GM10847 (cell line): ENCODE measurements around the gene PTAR1.

ENCODE experiments used
- POLR2A ChIP-seq: IDR thresholded peaks from 2 replicates; pipeline ENCODE4 v1.6.1; 2011; ENCODE audit not compliant: insufficient read length; ENCODE audit errors: extremely low read depth

Gene PTAR1

DNA sequence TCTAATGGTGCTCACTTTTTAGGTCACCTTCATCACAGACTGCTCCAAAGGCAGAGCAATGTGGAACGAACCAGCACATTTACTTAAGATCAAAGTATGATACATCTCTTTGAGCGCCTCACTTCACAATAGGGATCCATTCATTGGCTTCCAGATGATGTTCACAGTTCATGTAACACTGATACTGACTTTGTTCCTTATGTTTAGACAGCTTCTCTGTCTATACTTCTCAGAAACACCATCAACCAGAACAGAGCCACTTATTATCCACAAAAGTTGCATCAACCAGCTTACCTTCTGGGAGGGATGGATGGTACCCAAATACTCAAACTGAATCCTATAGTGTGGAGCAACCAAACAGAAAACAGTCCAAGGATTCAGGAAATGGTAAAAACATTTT, 4.6 kb downstream of the PTAR1 start:
- no peak for TF ChIP-seq POLR2A

DNA sequence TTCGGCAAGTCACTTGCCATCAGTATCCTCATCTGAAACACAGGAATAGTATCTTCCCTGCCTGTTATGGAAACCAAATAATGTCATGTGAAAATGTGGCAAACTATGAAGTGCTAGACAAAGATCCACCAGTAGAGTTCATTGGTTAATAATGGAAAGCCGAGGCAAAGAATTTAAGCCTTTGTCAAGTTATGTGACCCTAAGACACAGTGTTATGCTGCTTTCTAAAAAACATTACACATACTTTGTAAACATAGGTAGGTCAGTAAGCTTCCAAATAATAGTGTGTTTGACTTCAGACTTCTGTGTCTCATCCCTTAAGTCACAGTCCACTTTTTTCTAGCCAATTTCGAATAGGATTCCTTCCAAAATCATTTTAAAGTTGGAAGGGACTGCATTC, 6.0 kb downstream of the PTAR1 start:
- no peak for TF ChIP-seq POLR2A

DNA sequence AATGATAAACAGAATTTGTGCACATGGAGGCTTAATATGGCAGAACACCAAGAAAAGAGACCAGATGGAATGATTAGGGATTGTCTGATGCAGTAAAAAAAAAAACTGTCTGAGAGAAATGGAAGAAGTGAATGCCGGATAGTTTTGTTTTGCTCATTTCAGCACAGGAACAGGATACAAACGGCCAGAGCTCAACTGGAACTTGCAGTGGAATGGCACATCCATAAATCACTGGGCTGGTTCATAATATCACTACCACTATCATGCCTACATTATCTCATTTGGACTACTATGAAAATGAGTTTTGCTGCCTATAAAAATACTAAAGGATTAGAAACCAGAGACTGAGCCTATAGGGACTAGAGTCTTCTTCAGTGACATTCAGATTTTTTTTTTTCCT, 9.7 kb downstream of the PTAR1 start:
- TF ChIP-seq POLR2A = no peak

DNA sequence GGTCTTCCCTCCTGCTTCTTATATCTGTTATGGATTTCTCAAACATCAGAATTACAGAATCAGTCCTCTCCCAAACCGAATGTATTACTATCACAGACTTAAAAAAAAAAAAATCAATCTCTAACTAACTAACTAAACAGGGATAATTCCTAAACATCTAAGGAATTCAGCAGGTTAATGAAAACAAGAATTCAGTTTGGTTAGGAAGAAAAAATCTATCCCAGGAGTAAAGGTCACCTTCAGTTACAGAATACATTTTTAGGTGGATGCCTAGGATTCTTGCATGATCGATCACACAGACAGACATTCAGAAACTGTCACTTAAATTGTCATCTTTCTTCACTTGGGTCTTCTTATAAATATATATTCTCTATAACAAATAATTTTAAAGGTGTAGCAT, 11.5 kb downstream of the PTAR1 start:
- TF ChIP-seq POLR2A = no peak

DNA sequence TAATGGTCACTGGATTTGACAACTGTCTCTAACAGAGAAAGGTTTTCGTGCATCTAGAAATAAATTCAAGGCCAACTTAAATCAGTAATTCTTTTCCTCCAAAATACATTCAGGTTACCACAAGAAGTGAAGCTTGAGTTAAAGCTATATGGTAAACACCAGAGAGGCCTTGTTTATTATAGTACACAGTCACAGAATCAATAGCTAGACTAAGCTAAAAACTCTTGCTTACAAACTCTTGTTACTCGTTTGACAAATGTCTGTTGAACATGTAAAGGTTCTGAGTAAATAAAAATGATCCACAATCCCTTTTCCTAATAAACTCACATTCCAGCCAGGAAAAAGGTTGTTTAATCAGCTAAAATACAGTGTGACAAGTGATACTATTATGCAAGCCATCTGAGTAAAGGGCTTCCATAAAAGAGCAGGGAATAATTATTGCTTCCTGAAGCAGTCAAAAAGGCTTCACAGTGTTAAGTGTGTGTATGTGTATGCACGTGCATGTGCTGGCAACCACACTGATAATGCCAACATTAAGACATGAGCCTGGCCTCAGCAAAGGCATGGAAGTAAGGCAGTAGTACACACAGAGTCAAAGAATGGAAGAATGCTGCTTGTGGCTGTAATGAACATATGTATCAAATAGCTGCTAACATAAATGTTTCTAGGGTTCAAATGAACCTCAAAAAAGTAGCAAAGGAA, 12.8 kb downstream of the PTAR1 start:
- no peak for TF ChIP-seq POLR2A

DNA sequence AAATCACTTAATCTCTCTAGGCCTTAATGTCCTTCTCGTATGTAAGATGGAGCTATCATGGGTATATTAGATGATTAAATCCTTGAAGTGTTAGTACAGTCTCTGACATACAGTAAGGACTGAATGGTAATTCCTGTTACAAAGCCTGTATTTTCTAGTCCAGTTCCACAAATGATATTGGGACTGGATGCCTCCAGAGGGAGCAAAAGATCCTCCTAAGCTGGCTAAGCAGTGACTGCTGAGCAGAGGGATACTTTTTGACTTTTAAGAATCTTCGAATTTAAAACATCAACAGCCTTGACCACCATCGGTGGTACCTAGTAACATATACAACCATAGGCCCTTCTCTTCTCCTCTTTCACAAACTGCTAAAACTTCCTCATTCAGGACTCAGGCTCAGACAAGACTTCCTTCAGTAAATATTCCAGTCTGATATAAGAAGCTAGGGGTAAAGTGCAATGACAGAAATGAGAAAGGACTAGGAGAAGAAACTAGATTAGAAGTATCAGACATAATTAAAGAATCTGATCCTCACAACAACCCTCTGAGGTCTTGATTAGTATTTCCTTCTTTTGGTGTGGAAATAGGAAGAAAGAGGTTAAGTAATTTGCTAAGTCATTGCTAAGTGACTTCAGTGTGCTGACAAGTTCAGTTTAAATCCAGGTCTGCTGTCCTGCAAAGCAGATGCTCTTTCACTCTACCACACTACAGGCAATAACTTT, 13.9 kb downstream of the PTAR1 start:
- TF ChIP-seq POLR2A = no peak

DNA sequence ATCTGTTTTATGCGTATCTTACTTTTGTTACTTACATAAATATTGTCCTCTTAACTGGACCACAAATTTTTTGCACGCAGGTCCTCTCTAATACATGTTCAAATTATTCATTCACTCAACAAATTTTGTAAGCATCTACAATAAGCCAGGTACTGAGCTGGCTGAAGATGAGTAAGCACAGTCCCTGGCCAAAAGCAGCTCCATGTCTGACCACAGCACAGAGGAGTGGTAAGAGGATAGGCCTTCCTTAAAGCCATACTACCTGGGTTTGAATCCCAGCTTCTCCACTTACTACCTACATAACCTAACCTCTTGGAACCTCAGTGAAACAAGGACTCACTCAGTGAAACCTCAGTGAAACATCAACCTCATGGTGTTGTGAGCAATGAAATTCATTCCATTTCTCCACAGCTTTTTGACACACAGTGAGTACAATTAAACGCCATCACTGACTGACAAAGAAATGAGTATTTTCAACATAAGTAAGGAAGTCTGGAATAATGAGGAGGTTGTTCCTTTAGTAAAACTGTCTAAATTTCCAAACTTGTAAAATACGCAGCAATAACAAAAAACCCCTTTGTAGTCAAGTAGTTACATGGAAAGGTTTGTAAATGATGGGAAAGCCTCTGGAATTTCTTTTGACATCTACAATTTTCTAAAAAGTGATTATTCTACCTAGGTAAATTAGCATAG, 15.0 kb downstream of the PTAR1 start:
- no peak for TF ChIP-seq POLR2A

DNA sequence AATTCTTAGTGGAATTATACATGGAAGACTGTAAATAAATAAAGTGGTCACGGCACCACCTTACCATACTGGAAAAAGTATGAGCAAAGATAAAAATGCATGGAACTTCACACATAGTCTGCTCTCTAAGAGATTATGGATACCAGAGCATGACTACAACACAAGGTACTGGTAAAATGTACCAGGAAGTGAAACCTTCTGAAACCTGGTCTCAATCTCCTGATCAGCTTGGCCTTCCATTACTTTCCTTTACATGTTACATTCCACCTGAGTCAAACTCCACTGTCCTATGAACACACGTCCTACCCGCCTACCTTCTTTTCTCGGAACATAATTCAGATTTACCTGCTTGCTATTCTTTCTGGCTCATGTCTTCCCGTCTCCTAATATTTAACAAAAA, 15.9 kb downstream of the PTAR1 start:
- TF ChIP-seq POLR2A = no peak

DNA sequence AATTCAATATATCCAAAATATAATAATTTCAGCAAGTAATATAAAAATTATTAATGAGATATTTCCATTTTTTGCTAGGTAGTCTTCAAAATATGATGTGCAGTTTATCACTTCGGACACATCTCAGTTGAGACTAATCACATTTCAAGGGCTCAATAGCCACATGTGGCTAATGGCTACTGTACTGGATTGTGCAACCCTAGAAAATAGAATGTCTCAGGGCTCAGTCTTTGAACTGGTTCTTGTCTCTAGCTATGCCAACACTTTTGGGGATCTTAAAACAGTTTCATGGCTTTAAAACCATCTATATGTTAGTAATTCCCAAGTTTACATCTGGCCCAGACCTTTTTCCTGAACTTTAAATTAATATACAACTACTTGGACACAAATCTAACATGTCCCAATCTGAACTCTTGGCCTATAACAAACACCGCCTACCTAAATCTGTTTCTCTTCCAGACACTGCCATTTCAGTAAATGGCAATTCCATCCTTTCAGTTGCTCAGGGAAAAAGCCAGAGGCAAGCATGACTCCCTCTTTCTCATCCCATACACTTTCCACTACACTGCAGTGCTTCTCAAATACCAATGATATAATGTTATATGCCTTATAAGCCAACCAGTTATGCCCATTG, 18.8 kb downstream of the PTAR1 start:
- TF ChIP-seq POLR2A = no peak

DNA sequence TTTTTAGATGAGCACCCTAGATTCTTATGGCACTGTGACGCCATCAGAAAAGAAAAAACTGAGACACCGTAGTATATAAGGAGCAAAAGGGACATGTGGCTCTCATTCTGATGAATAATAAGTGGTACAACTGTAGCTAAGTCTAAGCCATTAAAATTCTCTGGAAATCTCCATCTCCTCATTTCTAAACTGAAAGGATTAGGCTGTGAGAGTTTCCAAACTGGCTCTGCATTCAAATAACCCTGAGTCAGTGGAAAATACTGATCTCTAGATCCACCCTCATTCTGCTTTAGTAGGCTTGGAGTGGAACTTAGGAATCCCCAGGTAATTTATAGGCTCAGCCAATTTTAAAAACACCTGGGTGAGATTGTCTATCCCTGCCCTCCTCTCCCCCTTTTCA, 28.5 kb downstream of the PTAR1 start:
- no peak for TF ChIP-seq POLR2A

DNA sequence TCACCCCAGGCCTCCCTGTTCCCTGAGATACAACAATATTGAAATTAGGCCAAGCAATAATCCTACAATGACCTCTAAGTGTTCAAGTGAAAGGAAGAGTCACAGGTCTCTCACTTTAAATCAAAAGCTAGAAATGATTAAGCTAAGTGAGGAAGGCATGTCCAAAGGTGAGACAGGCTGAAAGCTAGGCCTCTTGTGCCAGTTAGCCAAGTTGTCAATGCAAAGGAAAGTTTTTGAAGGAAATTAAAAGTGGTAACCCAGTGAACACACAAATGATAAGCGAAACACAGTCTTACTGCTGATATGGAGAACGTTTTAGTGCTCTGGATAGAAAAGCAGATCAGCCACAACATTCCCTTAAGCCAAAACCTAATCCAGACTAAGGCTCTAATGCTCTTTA, 39.8 kb downstream of the PTAR1 start:
- TF ChIP-seq POLR2A = no peak

DNA sequence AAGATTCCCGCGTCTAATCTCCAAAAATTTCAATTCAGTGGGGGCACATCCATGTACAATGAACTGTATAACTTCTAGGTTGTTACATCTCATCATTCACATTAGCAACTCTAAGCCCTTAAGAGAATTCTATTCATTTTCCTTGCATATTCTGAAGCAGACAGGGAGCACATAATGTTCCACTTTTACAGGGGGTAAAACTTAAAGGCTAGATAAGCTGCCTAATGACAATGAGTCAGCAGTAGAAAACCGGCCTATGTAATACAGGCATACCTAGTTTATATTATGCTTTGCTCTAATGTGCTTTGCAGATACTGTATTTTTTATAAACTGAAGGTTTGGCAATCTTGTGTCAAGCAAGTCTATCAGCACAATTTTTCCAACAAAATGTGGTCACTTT, 40.4 kb downstream of the PTAR1 start:
- TF ChIP-seq POLR2A = no peak

DNA sequence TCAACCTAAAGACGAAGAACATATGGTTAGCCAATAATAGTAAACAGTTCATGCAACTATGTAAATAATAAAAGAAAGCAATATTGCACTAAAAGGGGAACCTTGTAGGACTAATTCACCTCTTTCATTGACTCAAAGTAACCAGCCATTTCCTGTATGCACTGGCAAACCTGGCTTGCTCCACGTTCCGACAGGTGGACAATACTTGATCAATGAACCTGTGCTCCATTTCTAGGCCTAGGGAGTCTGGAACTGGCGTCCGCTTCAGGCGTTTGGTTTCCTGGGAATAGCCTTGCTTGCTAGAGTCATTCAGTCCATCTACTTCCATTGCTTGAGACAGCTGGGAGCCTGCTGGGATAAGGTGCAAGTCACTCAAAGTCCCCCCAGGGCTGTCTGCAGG, 41.6 kb downstream of the PTAR1 start:
- TF ChIP-seq POLR2A = no peak

DNA sequence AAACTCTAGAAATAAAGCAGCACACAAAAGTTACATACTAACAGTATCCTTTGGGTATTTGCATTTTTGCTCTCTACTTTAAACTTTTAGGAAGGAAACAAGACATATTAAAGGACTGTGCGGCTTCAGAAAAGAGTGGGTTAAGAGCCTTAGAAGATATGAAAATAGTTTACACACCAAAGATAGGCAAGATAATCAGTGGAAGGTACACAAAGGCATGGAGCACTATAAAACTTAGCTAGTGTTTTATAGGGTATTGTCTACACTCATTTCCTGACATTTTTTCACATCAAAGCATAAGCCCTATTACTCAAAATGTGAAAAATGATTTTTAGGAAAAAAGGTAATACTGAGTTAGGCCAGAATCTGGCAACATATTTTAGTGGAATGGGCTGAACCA, 44.0 kb downstream of the PTAR1 start:
- TF ChIP-seq POLR2A = no peak

DNA sequence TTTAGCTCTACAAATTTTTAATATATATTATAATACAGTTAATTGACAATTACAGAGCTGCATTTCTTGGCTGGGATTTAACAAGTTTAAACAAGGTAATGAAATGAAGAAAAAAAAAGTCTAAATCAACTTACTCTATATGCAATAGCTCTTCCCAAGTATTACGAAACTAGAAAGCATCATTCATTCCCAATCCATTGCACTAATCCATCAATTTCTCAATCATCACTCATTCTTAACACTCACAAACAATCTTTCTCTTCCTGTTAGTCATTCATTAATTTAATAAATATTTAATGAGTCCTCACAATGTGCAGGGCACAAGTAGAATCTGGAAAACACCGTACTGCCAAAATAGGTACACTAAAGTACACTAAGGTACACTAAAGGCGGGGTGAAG, 44.7 kb downstream of the PTAR1 start:
- TF ChIP-seq POLR2A = no peak

DNA sequence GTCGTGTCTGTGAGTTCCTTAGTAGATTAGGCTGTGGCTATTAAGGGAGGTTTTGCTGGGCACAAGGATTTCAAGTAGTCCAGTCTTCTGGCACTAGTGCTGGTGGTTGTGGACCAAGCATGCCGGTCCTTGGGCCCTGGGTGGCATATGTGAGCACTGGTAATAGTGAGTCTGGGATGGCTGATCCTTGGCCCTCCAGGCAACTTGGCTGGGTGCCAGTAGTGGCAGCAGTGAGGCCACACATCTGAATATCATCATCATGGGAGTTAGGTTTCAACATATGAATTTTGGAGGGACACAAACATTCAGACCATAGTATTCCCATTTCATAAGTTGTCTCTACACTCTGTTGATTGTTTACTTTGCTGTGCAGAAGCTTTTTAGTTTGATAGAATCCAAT, 62.3 kb downstream of the PTAR1 start:
- no peak for TF ChIP-seq POLR2A

DNA sequence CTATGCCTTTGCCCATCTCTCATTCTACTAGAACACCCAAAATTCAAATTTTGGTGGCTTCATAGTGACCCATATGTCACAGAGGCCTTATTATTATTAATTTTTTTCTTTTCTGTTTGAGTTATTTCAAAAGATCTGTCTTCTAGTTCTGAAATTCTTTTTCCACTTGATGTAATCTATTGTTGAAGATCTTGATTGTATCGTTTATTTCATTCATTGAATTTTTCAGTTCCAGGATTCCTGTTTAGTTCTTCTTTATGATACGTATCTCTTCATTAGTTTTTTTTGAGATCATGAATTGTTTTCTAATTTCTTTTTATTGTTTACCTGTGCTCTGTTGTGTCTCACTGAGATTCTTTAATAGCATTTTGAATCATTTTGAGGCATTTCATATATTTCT, 63.0 kb downstream of the PTAR1 start:
- no peak for TF ChIP-seq POLR2A
